H9 (cell line): ENCODE results near the gene P4HA2. TPM values are rescaled to one million over a fixed set of nuclear protein-coding genes. Genes with fewer than 3 reads are reported as not detected.
A peak's percentile ranks its signal among the peaks of the same experiment; 100 is the strongest.

Source experiments
- DNase-seq: peaks from one replicate; pipeline ENCODE4 v3.0.0-alpha.2; 2017
- H2AFZ ChIP-seq: one replicate; pipeline ENCODE4 v1.6.1; 2013; ENCODE audit warnings: mild to moderate bottlenecking, low read length, control low read depth, moderate library complexity
- H2AK5ac ChIP-seq: 2 replicates; pipeline ENCODE4 v1.6.1; 2013; ENCODE audit warnings: low read length, control low read depth, mixed read lengths; ENCODE audit not compliant: insufficient read length
- H2BK120ac ChIP-seq: one replicate; pipeline ENCODE4 v1.6.1; 2013; ENCODE audit warnings: low read depth, mild to moderate bottlenecking, low read length, control low read depth, inconsistent platforms; ENCODE audit not compliant: poor library complexity, severe bottlenecking
- H2BK12ac ChIP-seq: 2 replicates; pipeline ENCODE4 v1.6.1; 2013; ENCODE audit warnings: low read length, control low read depth, mixed read lengths, low read depth; ENCODE audit not compliant: insufficient read length
- H2BK15ac ChIP-seq: 2 replicates; pipeline ENCODE4 v1.6.1; 2013; ENCODE audit warnings: low read depth, low read length, control low read depth
- H2BK20ac ChIP-seq: one replicate; pipeline ENCODE4 v1.6.1; 2013; ENCODE audit warnings: low read depth, mild to moderate bottlenecking, low read length, control low read depth, inconsistent platforms; ENCODE audit not compliant: poor library complexity, severe bottlenecking
- H2BK5ac ChIP-seq: 2 replicates; pipeline ENCODE4 v1.6.1; 2013; ENCODE audit warnings: low read length, control low read depth, mixed read lengths; ENCODE audit not compliant: insufficient read length
- H3K14ac ChIP-seq: 2 replicates; pipeline ENCODE4 v1.6.1; 2013; ENCODE audit warnings: low read length, control low read depth; ENCODE audit not compliant: insufficient read depth
- H3K18ac ChIP-seq: 2 replicates; pipeline ENCODE4 v1.6.1; 2013; ENCODE audit warnings: low read depth, mild to moderate bottlenecking, mixed read lengths, low read length, control low read depth; ENCODE audit not compliant: insufficient read length
- H3K23ac ChIP-seq: 2 replicates; pipeline ENCODE4 v1.6.1; 2013; ENCODE audit warnings: low read length, control low read depth, mixed read lengths, low read depth; ENCODE audit not compliant: insufficient read length
- H3K23me2 ChIP-seq: 2 replicates; pipeline ENCODE4 v1.6.1; 2013; ENCODE audit warnings: low read depth, mild to moderate bottlenecking, mixed read lengths, low read length, control low read depth; ENCODE audit not compliant: insufficient read length, poor library complexity, severe bottlenecking
- H3K27ac ChIP-seq: 2 replicates; pipeline ENCODE4 v1.5.1; 2013; ENCODE audit warnings: low read length, control low read depth, mixed read lengths, low read depth; ENCODE audit not compliant: insufficient read length
- H3K27me3 ChIP-seq: 2 replicates; pipeline ENCODE4 v1.6.1; 2013; ENCODE audit warnings: low read length, control low read depth, inconsistent platforms; ENCODE audit not compliant: insufficient read depth
- H3K4ac ChIP-seq: 2 replicates; pipeline ENCODE4 v1.6.1; 2013; ENCODE audit warnings: low read depth, mild to moderate bottlenecking, control low read depth, inconsistent platforms, low read length, moderate library complexity
- H3K4me1 ChIP-seq: 2 replicates; pipeline ENCODE4 v1.6.1; 2013; ENCODE audit warnings: low read length, control low read depth, inconsistent platforms; ENCODE audit not compliant: insufficient read depth
- H3K4me2 ChIP-seq: 2 replicates; pipeline ENCODE4 v1.6.1; 2013; ENCODE audit warnings: low read length, control low read depth, mixed read lengths; ENCODE audit not compliant: insufficient read length, insufficient read depth
- H3K56ac ChIP-seq: 2 replicates; pipeline ENCODE4 v1.6.1; 2013; ENCODE audit warnings: low read depth, mild to moderate bottlenecking, mixed read lengths, low read length, control low read depth; ENCODE audit not compliant: insufficient read length
- H3K79me1 ChIP-seq: 2 replicates; pipeline ENCODE4 v1.6.1; 2013; ENCODE audit warnings: low read depth, mild to moderate bottlenecking, moderate library complexity, low read length, control low read depth, inconsistent platforms; ENCODE audit not compliant: insufficient read depth, poor library complexity, severe bottlenecking
- H3K79me2 ChIP-seq: 2 replicates; pipeline ENCODE4 v1.6.1; 2013; ENCODE audit warnings: low read length, control low read depth, inconsistent platforms; ENCODE audit not compliant: insufficient read depth
- H3K9ac ChIP-seq: 2 replicates; pipeline ENCODE4 v1.6.1; 2013; ENCODE audit warnings: low read length, control low read depth, mixed read lengths; ENCODE audit not compliant: insufficient read length; ENCODE audit errors: extremely low read depth
- H3K9me3 ChIP-seq: one replicate; pipeline ENCODE4 v1.6.1; 2013; ENCODE audit warnings: low read depth, low read length, inconsistent platforms; ENCODE audit not compliant: control insufficient read depth
- H3T11ph ChIP-seq: one replicate; pipeline ENCODE4 v1.6.1; 2013; ENCODE audit warnings: mild to moderate bottlenecking, low read length, control low read depth, inconsistent platforms
- H4K20me1 ChIP-seq: one replicate; pipeline ENCODE4 v1.6.1; 2013; ENCODE audit not compliant: control insufficient read depth, insufficient read length, insufficient read depth
- H4K5ac ChIP-seq: 2 replicates; pipeline ENCODE4 v1.6.1; 2013; ENCODE audit warnings: low read depth, mild to moderate bottlenecking, mixed read lengths, low read length, control low read depth; ENCODE audit not compliant: insufficient read length
- H4K8ac ChIP-seq: replicated peaks from 2 replicates; pipeline ENCODE4 v1.6.1; 2013; ENCODE audit warnings: low read length, control low read depth, mixed read lengths, low read depth; ENCODE audit not compliant: insufficient read length
- H4K91ac ChIP-seq: 2 replicates; pipeline ENCODE4 v1.6.1; 2013; ENCODE audit warnings: low read depth, mild to moderate bottlenecking, moderate library complexity, mixed read lengths, low read length, control low read depth; ENCODE audit not compliant: insufficient read length
- H3K27ac Mint-ChIP-seq, 3 experiments: 2 replicates in 2 of 3; 3 replicates in 1 of 3; pipeline ENCODE4 v1.8.0; 2020 to 2021; ENCODE audit warnings: mixed read lengths in 3 of 3, mild to moderate bottlenecking in 1 of 3, moderate library complexity in 1 of 3
- H3K27me3 Mint-ChIP-seq: 2 replicates; pipeline ENCODE4 v1.8.0; 2021; ENCODE audit warnings: low read depth, mild to moderate bottlenecking, moderate library complexity, mixed read lengths
- H3K36me3 Mint-ChIP-seq, 3 experiments: 2 replicates in 2 of 3; 3 replicates in 1 of 3; pipeline ENCODE4 v1.8.0; 2020 to 2021; ENCODE audit warnings: low read depth in 3 of 3, mixed read lengths in 3 of 3; ENCODE audit not compliant: insufficient read depth in 1 of 3
- H3K4me1 Mint-ChIP-seq, 2 experiments: 2 replicates each; pipeline ENCODE4 v1.8.0; 2020; ENCODE audit warnings: mixed read lengths in 2 of 2
- H3K4me3 Mint-ChIP-seq, 2 experiments: 2 replicates in 1 of 2; 3 replicates in 1 of 2; pipeline ENCODE4 v1.8.0; 2020 to 2021; ENCODE audit warnings: mild to moderate bottlenecking in 2 of 2, mixed read lengths in 2 of 2, moderate library complexity in 1 of 2
- H3K9me3 Mint-ChIP-seq, 2 experiments: 2 replicates in 1 of 2; 3 replicates in 1 of 2; pipeline ENCODE4 v1.8.0; 2020; ENCODE audit warnings: mild to moderate bottlenecking in 2 of 2, mixed read lengths in 2 of 2, moderate library complexity in 1 of 2
- WGBS: extraction: QIAGEN DNeasy Blood & Tissue Kit; methylation state at CpG from one replicate; pipeline ENCODE4 v1.1.7; 2013; ENCODE audit warnings: missing lambda C conversion rate, low lambda C conversion rate, mixed read lengths; ENCODE audit not compliant: insufficient read length; ENCODE audit errors: extremely low coverage; 5-methylcytosine and 5-hydroxymethylcytosine counted together
- total RNA-seq: library from RNA; stranded (reverse); gene quantifications from 2 replicates; pipeline ENCODE4 v1.2.1, GENCODE V29; 2021
- TF ChIP-seq, protein P1 (sequence below): fragments of 200-600 bp; sonication (generic); conservative IDR thresholded peaks from 3 replicates; pipeline ENCODE4 v1.8.0; 2021; ENCODE audit warnings: antibody characterized with exemption, mild to moderate bottlenecking

The P4HA2 gene
- total RNA-seq, 1 experiment from 2014 or later, result 15.3 TPM

DNA sequence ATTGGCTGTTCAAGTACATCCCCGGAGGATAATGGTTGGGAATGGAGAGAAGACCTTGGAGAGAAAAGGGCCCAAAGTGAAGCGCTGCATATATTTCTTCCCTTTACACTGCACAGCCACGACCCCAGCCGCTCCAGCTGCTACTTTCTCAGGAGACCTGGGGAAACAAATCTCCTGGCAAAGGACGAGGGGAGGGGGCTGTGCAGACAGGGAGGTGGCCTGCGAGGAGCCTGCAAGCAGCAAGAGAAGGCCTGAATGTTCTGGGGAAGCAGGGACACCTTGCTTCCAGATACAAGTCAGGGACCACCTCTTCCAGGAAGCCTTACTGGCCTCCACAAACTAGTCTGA lies 29.1 kb upstream of the P4HA2 start:
- Histone ChIP-seq H2AFZ (no peak overlapping the region), H2BK5ac (no peak overlapping the region), H3K4ac (no peak overlapping the region), H2BK20ac (no peak overlapping the region), H4K8ac (no peak overlapping the region), H3K79me2 (no peaks in the 10 kb centered on the region), H3K56ac (no peak overlapping the region), H3K18ac (no peak overlapping the region), H2BK12ac (no peak overlapping the region), H4K5ac (no peak overlapping the region), H4K91ac (no peak overlapping the region), H3K79me1 (no peaks in the 10 kb centered on the region), H2BK15ac (no peak overlapping the region), H3K23ac (no peak overlapping the region), H3K9ac (no peak overlapping the region), H3K23me2 (no peaks in the 10 kb centered on the region), H4K20me1 (peaks cover 5% of the 10 kb centered on the region), H3K4me1 (no peaks in the 10 kb centered on the region), H3K14ac (no peak overlapping the region), H3K9me3 (no peaks in the 10 kb centered on the region), H3T11ph (no peak overlapping the region), H2AK5ac (no peak overlapping the region), H3K27ac (no peak overlapping the region), H2BK120ac (no peak overlapping the region), H3K27me3 (no peaks in the 10 kb centered on the region; the same call in 1 of the 2 replicates), H3K4me2 (peak overlapping the region; percentile 3)
- Mint-ChIP-seq H3K4me1 (peaks cover 28 to 31% of the 10 kb centered on the region in 2 experiments), H3K27ac (peak overlapping the region in 1 of 3 experiments; percentile 60; a peak in 1 of 7 replicates), H3K36me3 (no peaks in the 10 kb centered on the region), H3K9me3 (no peaks in the 10 kb centered on the region), H3K27me3 (peaks cover 26% of the 10 kb centered on the region), H3K4me3 (peak overlapping the region; percentile 75 to 81; a peak in 4 of 5 replicates)
- WGBS, result no CpG with 5 or more reads among the region's 6 CpGs
- TF ChIP-seq, protein P1, sequence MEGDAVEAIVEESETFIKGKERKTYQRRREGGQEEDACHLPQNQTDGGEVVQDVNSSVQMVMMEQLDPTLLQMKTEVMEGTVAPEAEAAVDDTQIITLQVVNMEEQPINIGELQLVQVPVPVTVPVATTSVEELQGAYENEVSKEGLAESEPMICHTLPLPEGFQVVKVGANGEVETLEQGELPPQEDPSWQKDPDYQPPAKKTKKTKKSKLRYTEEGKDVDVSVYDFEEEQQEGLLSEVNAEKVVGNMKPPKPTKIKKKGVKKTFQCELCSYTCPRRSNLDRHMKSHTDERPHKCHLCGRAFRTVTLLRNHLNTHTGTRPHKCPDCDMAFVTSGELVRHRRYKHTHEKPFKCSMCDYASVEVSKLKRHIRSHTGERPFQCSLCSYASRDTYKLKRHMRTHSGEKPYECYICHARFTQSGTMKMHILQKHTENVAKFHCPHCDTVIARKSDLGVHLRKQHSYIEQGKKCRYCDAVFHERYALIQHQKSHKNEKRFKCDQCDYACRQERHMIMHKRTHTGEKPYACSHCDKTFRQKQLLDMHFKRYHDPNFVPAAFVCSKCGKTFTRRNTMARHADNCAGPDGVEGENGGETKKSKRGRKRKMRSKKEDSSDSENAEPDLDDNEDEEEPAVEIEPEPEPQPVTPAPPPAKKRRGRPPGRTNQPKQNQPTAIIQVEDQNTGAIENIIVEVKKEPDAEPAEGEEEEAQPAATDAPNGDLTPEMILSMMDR, result no peak
- DNase-seq, result no peak
